Cortex of kidney (tissue), 1 donor: ENCODE results near the gene PDZD7.

ENCODE experiments used
- DNase-seq: peaks from one replicate; lab custom pipeline; 2025; lab: John Stamatoyannopoulos, UW

PDZD7 gene

DNA sequence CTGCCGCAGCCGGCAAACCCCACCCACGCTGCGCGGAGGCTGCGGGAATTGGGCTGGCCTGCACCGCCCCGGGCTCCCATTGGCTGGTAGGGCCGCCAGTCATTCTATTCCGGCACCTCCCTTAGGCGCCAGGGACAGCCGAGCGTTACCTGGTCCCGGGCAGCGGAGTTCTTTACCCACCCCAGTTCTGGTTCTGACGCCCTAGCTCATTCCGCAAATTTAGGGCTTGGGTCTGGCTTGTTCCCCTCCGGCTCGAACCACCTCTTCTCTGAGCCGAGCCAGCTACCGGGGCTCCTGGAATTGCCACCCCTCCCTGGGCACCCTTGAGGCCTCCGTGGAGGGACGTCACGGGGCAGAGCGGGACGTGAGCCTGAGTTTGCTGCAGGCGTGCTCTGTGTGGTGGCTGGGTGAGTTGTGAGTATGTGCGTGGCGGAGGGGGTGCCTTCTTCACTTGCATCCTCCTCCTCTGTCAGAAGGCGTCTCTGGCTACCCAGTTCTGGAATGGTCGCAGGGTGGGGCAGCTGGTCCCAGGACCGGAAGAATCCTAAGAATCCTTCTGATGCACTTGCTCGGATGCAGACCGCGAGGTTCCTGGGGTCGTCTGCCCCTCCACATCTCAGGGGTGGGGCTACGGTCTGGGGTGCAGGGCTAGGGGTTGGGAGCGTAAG is at the start of gene PDZD7, which contains the start of gene SFXN3:
Gene PDZD7, minus strand, starts transcription at position 2 of the 668 bp plus-strand sequence. CDS start 910 bp downstream, outside the sequence.
Gene SFXN3, plus strand, starts transcription at position 107 of the 668 bp plus-strand sequence. CDS start 3,461 bp downstream, outside the sequence.
- peak; percentile 20 for DNase-seq

DNA sequence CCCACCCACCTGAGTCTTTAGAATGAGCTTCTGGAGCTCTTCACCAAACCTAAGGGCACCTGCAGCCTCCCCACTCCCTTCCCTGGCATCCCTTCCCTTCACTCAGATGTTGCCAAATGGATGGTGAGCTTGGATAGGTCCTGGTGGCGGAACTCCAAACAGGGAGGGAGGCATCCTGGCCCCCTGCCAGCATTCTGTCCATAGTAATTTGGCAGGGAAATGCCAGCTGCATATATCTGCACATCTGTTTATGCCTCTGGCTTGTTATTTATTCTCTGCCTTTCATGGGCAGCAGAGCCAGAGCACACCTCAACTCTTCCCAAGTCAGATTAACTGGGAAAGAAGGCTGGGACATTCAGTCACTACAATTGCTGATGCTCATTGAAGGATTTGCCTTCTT is 48.9 kb upstream of the PDZD7 start:
- no peak for DNase-seq

DNA sequence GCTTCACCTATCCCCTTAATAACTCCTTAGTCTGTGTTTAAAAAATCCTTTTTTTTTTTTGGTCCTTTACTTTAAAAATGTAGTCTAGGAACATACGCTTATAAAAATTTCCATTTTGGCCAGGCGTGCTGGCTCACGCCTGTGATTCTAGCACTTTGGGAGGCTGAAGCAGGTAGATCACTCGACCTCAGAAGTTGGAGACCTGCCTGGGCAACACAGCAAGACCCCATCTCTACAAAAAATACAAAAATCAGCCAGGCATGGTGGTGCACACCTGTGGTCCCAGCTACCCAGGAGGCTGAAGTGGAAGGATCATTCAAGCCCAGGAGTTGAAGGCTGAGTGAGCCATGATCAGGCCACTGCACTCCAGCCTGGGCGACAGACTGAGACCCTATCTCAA is 45.7 kb upstream of the PDZD7 start:
- no peak for DNase-seq

DNA sequence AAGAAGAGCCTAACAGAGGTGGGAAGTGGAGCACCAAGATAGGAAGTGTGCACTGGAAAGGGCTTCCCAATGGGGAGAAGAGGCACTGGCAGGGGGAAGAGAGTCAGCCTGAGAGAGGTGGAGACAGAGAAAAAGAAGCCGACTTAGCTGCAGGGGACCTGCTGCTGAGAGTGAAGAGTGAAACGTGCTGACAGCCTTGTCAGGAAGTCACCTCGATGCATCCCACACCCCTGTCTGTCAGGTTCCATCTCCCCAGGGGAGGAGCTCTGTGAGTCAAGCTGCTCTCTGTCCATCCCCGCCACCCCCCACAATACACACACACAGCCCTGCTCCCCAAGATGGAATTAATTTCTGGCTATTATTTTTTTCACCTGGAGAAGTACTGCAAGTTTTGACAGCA is 44.8 kb upstream of the PDZD7 start:
- no peak for DNase-seq

DNA sequence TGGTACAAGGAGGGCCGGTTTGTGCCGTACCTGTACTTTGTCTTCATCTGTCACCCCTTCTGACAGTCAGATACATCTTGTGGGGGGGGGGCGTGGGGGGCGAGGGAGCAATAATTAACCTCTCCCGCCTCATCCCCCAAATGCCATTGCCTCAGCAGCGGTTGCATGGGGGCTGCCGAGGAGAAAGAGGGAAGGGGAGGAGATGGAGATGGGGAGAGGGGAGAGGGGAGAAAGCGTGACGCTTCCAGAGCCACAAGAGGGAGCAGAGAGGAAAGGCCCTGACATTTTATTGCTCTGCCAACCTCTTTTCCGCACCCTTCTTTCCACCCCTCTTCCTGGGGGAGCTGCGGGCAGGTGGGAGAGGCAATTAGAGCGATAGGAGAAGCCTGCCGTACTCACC is 42.7 kb upstream of the PDZD7 start:
- no peak for DNase-seq

DNA sequence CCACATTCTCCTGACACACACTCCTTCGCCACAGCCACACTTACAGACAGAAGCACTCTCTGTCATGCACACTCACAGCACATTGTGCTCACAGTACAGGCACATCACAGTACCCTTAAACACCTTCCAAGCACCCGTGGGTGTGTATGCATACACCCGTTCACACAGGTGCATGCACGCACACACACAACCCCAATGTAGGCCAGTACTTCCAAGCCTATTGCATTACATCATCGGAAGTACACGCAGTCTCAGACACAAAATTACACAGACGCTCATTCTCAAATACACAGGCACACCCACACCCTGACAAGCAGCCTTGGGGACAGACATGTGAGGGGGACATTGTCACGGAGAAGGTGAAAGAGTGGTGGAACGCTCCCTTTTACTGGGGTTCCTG is 42.0 kb upstream of the PDZD7 start:
- DNase-seq, result no peak

DNA sequence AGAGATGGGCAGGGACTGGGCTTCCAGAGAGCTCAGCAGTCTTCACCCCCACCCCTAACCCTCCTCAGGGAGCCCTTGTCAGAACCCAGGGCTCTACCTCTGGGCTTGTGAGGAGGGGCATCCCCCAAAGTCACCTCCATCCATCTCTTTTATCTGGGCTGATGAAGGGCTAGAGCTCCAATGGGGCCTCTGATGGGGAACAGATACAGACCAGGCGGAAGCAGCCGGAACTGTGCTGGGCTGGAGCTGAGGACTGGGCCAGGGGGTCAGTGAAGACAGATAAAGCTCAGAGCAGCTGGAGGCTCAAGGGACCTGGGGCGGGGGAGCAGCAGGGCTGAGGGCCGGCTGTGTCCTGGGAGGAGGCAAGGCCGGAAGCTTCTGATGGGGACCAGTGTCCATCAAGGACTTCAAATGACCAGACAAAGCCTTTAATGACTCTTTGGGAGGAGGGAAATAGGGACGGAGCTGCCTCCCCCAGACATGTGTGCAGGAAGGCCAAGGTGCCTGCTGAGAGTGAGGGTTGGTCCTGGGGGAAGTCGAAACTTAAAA is 41.0 kb upstream of the PDZD7 start:
- no peak for DNase-seq

DNA sequence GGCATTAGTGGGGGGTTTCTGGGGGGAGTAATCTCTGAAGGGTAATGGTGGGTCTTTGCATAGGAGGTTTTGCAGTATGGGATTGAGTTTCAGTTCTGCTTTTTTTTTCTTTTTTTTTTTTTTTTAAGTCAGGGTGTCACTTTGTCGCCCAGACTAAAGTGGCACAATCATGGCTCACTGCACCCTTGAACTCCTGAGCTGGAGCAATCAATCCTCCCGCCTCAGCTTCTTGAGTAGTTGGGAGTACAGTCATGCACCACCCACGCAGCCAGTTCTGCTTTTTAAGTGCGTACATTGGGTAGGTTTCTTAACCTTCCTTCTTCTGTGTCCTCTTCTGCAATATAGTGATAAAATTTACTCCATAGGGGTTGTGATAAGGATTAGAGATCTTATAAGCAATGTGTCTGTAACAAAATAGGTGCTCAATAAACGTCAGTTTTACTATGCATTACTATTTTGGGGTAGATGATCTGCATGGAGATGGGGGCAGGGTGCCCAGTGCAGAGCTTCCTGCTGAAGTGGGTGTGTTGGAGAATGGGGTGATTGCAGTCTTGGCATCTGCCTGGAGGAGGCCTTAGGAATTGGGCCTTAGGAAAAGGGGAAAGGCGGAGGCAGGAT is 40.4 kb upstream of the PDZD7 start:
- DNase-seq, result no peak

DNA sequence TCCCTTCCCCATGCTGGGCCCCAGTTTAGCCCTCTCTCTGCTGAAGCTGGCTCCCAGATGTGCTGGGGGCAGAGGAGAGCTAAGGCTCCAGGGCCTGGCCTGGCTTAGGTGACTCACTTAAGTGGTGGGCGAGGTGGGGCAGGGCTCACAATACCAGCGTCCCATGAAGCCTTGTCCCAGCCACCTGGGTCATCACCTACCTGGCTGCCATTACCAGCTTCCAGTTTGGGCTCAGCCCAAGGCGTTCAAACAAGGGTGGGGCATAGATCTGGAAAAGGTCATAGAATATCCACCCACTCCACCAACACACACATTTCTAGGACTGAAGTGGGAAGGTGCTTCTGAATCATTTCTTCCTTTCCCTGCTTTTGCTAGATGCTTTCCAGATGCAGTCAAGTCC is 39.2 kb upstream of the PDZD7 start:
- DNase-seq, result no peak

DNA sequence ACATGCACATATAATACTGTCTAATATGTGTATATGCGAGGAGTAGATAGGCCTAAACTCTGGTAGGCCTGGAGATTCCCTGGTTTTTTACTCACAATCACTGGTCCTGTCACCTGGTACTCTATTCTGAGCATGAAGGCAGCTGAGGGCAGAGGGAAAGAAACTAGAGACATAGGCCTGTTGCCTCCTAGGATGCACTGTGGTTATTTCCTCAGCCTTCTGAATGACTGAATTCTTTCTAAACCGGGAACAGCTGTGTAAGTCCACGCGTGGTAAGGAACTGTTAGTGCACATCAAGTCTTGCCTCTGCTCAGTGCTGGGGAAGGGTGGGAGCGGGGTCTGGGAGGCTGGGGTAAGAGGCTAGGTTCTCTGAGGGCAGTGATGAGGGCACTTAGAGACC is 38.5 kb upstream of the PDZD7 start:
- no peak for DNase-seq

DNA sequence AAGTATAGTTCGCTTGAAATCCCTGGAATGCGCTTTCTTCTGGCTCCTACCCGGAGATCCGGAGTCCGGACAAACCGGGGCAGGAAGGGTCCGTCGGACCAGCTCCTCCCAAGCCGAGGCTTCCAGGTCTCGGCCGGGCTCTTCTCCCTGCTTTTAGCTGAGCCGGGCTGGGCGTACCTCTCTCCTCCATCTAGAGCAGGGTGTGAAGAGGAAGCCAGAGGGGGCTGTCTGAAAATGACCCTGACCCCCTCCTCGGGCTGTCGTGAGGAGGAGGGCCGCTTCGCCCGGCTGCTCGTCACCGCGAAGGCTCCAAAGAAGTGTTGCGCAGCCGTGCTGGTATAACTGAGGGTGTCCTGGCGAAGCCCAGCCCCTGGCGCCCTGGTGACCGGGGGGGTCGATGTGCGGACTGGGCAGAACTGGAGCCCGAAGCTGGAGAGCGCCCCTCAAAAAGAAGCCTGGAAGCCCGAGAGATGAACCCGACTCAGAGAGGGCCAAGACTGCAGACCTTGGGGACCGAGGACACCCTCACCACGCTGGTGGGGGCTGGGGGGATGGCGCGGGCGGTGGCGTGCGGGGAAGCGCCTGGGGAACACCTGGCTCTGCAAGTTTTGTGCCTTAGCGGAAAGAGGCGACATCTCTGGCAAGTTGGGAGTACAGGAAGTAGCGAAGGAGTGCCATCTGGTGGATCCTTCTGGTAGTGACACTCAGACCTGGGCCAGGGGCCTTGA is 36.6 kb upstream of the PDZD7 start:
- DNase-seq, result no peak

DNA sequence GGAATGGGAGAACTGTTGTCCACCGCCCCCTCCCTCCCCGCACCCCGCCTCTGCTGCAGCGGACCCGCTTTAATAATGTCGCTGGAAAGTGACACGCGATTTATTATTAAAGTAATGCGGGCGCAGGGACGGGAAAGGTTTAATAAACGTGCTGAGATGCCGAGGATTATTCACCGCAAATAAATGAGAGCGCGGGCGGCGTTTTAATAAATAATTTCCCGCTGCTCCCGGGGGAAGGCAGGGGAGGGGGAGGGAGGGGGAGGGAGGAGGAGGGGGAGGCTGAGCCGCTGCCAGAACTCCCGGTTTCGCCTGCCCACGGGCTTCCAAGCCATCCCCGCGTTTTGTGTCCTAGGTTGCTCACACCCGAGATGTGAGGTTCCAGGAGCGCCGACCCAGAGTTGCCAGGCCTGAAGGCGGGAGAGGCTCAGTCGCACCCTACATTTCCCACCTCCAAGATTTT is 36.0 kb upstream of the PDZD7 start:
- no peak for DNase-seq

DNA sequence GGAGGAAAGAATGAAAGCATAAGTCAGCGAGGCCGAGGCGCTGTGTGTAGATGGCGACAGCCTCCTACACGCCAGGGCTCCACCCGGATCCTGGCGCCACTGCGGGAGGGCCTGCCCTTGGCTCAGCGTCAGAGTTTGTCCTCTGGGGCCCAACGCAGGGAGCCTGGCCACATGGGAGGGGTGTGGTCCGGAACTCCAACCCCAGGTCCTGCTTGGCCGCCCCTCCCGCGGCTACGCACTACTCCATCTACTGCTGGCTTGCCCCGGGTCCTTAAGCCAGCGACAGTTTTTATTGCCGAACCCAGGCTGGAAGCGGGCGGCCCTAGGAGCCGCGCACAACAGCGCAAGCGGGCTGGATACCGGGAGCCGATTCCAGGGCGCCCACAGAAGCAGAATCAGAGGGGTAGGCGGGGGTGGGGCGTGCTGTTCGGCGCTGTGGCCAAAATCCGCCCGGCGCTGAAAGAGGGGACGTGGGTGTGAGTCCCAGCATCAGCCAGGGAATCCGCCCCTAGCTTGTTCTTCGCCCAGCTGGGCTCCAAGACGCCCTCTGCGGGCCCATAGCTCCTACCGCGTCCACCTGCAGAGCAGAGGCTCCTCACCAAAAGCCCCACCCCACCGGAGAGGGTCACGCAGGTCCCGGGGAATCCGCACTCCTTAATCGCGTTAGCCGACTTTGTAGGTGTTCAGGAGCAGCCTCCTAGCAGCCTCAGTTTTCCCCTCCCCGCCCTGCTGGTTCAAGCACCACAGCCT is 35.4 kb upstream of the PDZD7 start:
- no peak for DNase-seq

DNA sequence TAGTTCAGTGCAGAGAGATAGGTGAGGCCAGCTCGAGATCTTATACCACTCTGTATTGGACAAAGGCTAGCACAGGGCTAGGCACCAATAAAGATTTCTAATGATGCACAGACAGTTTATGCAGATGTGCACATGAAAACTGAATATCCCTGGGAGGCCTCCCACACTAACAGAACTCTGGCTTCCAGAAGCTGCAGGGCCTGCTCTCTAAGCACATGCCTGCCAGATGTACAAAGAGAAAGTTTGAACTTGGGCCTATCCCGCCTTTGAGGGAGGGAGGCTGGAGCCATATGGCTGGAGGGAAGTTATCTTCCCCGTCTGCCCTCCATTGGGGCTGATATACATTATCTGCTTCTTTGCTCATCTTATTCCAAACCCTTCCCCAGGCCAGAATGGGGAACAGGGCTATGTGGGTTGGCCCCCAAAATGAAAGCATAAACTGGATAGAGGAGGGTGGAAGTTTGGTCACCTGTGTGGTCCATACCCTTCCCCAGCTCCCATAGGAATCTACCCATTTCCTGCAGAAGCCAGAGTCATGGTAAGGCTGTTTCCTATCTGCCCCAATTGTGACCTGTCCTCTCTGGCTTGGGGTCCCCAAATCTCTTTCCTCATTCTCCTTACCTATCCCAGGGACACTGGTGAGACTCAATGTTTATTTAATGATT is 34.7 kb upstream of the PDZD7 start:
- no peak for DNase-seq

DNA sequence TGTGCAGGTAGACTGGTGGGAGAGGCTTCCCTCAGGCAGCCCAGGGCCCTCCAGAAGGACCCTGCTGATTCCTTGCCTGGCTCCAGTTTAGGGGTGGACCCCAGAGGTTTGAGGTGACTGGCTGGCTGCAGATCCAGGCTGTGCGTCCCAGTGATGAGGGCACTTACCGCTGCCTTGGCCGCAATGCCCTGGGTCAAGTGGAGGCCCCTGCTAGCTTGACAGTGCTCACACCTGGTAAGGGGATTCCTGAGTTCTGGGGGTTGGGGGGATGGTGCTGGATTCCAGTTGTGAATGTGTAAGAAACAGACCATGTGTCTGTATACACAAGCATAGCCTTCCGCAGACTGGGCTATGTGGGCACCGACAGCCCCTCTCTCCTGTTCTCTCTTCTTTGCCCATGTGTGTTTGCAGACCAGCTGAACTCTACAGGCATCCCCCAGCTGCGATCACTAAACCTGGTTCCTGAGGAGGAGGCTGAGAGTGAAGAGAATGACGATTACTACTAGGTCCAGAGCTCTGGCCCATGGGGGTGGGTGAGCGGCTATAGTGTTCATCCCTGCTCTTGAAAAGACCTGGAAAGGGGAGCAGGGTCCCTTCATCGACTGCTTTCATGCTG is 33.6 kb upstream of the PDZD7 start:
- DNase-seq, result no peak

DNA sequence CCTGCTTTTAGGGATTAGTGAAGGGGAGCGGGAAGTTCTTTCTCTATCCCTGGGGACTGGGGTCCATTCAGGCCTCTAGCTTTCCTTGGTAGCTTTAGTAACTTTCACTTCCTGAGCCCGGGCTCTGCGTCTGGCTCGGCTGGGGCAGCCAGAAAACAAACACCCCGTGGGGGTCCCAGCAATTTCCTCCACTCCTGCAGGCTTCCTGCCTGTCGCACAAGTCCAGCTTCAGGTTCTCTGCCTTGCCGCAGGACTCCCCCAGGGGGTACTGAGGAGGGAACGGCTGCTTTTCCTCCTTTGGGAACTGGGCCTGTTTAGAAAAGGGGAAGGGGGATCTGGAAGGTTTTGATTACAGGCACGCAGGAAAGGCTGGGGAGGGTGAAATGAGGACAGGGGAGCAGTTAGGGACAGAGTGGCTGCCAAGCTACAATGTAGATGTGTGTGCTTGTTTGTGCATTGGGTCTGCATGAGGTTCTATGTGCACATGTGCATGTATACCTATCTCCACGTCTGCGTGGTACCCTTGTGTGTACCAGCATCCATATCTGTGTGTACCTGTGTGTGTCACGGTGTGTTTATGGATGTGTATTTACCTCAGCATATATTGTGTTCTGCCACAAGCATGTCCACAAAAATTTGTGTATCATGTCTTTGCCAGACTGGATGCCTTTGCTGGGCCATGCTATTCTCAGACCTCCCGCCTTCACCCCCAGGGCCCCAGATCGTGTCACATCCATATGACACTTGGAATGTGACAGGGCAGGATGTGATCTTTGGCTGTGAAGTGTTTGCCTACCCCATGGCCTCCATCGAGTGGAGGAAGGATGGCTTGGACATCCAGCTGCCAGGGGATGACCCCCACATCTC is 32.9 kb upstream of the PDZD7 start:
- DNase-seq, result no peak

DNA sequence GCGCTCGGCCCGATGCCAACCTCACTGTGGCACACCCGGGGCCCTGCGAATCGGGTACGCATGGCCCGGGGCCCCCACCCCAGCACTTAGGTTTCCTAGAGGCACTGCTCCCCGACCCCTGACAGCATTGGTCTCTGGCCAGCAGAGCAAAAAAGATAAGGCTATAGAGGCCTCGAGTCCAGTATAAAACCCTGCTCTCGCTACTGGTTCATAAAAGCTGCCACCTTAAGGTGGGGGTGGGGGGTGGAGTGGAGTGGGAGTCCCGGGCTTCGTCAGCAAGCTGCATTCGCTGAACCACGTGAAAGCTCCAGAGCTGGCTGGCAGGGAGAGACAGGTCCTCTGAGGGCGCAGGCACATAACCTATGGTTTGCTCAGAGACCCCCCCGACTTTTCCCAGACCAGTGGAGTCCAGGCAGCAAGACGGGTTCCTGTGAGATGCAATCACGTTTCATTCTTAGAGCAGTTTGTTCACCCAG is 32.2 kb upstream of the PDZD7 start:
- no peak for DNase-seq

DNA sequence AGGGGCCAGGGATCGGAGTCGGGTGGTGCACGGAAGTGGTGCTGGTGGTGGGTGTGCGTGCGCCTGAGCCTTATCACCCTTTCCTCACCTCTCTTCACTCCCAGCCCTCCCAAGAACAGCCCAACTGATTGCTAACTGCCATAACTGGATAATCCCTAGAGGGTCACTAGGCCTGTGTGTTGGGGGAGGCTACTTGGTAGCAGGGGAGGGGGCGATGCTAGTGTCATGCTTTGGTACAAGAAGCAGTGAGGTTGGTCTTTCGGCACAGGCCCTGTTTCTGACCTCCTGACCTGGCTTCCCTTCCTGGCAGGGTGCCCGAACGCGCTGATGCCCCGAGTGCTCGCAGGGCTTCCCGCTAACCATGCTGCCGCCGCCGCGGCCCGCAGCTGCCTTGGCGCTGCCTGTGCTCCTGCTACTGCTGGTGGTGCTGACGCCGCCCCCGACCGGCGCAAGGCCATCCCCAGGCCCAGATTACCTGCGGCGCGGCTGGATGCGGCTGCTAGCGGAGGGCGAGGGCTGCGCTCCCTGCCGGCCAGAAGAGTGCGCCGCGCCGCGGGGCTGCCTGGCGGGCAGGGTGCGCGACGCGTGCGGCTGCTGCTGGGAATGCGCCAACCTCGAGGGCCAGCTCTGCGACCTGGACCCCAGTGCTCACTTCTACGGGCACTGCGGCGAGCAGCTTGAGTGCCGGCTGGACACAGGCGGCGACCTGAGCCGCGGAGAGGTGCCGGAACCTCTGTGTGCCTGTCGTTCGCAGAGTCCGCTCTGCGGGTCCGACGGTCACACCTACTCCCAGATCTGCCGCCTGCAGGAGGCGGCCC is 31.5 kb upstream of the PDZD7 start:
- no peak for DNase-seq

DNA sequence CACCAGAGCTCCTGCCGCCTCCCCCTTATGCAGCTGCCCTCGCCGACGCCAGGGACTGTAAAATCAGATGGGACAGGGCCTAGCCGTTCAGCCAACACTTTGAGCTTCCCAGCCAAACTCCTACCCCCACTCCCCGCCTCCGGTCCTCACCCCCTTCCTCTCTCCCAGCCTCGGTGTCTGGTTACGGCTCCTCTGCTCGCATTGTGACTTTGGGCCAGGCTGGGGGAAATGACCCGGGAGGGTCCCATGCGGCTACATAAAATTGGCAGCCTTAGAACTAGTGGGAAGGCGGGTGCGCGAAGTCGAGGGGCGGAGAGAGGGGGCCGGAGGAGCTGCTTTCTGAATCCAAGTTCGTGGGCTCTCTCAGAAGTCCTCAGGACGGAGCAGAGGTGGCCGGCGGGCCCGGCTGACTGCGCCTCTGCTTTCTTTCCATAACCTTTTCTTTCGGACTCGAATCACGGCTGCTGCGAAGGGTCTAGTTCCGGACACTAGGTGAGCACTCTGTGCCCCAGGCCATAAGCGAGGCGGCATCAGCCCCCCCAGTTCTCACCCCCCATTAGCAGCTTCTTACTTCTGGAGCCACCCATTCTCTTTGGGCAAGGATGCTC is 30.8 kb upstream of the PDZD7 start, which contains the start of gene KAZALD1:
Gene KAZALD1, plus strand, starts transcription at position 366 of the 608 bp plus-strand sequence. CDS start 604 bp downstream, outside the sequence.
- DNase-seq, result no peak
